HUES6 (cell line): ENCODE data around the gene WFDC12.
"Not testable (repeated sequence)": the region's sequence is repeated elsewhere in the genome, so short reads cannot be mapped to it uniquely, and the experiment has no call there.

ENCODE experiments used
- H3K27ac ChIP-seq: 2 replicates; pipeline ENCODE4 v1.7.0; 2013; ENCODE audit warnings: low read depth, mild to moderate bottlenecking, low read length, inconsistent platforms
- H3K27me3 ChIP-seq: 2 replicates; pipeline ENCODE4 v1.6.1; 2013; ENCODE audit warnings: low read length; ENCODE audit not compliant: control insufficient read depth, insufficient read depth
- H3K36me3 ChIP-seq: 2 replicates; pipeline ENCODE4 v1.6.1; 2013; ENCODE audit warnings: low read length; ENCODE audit not compliant: control insufficient read depth, insufficient read depth
- H3K4me1 ChIP-seq: 2 replicates; pipeline ENCODE4 v1.6.1; 2013; ENCODE audit warnings: low read length; ENCODE audit not compliant: control insufficient read depth, insufficient read depth
- H3K4me3 ChIP-seq: 2 replicates; pipeline ENCODE4 v1.5.1; 2013; ENCODE audit warnings: low read depth, low read length
- H3K9ac ChIP-seq: one replicate; pipeline ENCODE4 v1.6.1; 2013; ENCODE audit warnings: mild to moderate bottlenecking, low read length
- H3K9me3 ChIP-seq: 2 replicates; pipeline ENCODE4 v1.6.1; 2013; ENCODE audit warnings: low read depth, low read length; ENCODE audit not compliant: control insufficient read depth, insufficient read depth

WFDC12 gene

DNA sequence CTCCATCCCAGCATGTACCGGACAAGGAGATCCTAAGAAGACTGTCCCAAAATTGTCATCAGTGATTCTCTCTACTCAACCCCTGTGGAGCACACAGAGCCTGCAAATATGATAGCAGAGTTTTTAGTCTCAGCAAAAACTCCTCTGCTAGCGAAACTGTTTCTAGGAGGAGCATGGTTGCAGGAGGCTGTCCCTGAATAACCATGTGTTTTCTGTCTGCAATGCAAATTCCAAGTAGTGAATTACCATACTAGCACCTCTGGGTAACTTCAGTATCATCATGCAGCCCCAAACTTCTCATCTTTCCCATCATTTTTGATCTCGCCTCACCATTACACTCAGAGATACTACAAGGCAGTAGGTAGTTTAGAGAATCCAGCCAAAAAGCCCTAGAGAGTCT, 24.8 kb upstream of the WFDC12 start:
- Histone ChIP-seq H3K9me3 (no peaks in the 10 kb centered on the region), H3K27ac (no peak overlapping the region), H3K27me3 (peaks cover 35% of the 10 kb centered on the region; the same call in 1 of the 2 replicates), H3K4me3 (no peak overlapping the region), H3K36me3 (no peaks in the 10 kb centered on the region), H3K9ac (no peak overlapping the region), H3K4me1 (no peaks in the 10 kb centered on the region)

DNA sequence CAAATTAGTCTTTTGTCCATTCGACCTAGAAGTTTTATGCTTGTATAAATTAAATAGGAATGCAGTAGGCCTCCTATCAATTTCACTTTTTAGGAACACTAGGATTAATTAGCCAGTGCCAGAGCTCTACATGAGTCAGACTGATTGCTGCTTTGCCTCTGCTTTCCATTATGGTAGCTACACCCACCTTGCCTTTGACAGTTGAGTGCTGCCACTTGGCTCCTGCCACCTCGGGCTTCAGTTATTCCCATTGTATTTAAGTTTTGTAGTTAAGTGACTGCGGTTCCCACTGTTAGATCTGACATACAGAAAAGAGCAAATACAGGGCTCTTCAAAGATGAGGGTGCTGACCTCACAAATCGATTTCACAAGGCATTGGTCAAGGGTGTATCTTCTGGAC, 16.6 kb upstream of the WFDC12 start:
- no peaks in the 10 kb centered on the region for H3K36me3 ChIP-seq
- no peaks in the 10 kb centered on the region for H3K4me1 ChIP-seq
- H3K4me3 ChIP-seq = no peak overlapping the region
- H3K9me3 ChIP-seq = no peaks in the 10 kb centered on the region
- no peak overlapping the region for H3K9ac ChIP-seq
- no peak overlapping the region for H3K27ac ChIP-seq
- H3K27me3 ChIP-seq = peaks cover 3% of the 10 kb centered on the region; the same call in 1 of the 2 replicates

DNA sequence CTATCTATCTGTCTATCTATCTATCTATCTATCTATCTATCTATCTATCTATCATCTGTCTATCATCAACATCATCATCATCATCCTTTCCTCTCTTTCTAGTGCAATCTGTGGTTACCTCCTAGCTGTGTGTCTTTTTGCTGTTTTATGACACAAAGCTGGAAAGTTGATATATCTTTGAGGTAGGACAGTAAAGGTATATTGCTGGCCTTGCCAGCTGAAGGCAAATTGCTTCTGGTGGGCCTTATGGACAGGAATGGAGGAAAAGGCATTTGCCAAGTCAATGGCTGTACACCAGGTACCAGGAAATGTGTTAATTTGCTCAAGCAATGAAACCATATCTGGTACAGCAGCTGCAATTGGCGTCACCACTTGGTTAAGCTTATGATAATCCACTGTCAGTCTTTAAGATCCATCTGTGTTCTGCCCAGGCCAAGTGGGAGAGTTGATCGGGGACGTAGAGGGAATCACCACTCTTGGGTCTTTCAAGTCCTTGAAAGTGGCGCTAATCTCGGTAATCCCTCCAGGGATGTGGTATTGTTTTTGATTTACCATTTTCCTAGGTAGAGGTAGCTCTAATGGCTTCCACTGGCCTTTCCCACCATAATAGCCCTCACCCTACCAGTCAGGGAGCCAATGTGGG, 15.6 kb upstream of the WFDC12 start:
- H3K4me3 ChIP-seq, H3K27me3 ChIP-seq, H3K4me1 ChIP-seq, H3K9me3 ChIP-seq, H3K27ac ChIP-seq, H3K36me3 ChIP-seq, H3K9ac ChIP-seq: not testable (repeated sequence)

DNA sequence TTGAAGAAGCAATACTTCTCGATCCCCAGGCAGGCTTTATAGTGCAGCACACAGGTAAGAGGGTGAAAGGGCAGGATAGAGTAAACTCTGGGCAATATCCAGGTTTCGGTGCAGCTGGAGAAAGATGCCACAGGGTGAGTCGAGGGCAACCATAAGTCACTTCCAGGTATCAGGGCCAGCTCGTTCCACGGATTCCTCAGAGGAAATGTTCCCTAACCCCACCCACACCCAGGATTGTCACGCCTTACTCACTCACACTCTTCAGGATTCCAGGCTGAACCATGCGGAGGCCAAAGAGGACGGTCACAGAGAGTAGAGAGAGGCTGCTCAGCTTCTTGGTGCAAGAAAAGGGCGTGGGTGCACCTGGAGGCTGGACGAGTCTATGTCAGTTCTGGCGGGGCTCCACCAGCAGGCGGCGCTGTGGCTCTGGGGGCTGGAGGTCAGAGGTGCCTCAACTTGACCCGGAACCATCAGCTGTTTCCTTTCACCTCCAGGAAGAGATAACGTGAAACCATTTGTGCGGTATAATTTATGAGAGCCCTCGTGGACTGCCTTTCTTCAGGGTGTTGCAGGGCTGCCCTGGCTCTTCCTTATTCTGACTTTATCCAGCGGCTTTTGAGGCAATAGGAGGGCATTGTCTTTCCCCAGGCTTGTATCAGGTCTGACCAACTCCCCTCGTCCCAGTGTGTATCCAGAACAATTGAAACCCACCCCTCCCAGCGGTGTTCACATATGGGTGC, 14.5 kb upstream of the WFDC12 start:
- Histone ChIP-seq H3K36me3 (no peaks in the 10 kb centered on the region), H3K4me3 (no peak overlapping the region), H3K27ac (no peak overlapping the region), H3K4me1 (no peaks in the 10 kb centered on the region), H3K9me3 (no peaks in the 10 kb centered on the region), H3K27me3 (no peaks in the 10 kb centered on the region; the same call in 1 of the 2 replicates), H3K9ac (no peak overlapping the region)

DNA sequence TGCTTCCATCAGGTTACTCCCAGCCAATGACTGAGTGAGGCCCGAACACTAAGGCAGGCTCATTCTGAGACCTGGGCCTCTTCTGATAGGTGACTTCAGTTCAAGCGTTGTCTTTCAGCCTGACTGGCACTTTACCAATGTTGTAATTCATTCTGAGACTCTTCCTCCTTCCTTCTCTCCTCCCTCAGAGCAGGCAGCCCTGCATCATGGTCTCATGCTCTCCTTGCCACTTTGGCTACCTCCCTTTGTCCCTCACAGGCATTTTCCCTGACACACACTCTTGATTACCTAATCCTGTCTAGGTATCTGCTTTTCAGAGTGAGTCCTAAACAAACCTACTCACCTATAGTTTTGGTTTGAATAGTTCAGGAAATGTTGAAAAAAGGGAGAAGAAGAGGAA, 12.6 kb upstream of the WFDC12 start:
- no peak overlapping the region for H3K9ac ChIP-seq
- no peaks in the 10 kb centered on the region for H3K36me3 ChIP-seq
- H3K4me3 ChIP-seq = no peak overlapping the region
- no peaks in the 10 kb centered on the region for H3K9me3 ChIP-seq
- no peak overlapping the region for H3K27ac ChIP-seq
- no peaks in the 10 kb centered on the region for H3K4me1 ChIP-seq
- H3K27me3 ChIP-seq = no peaks in the 10 kb centered on the region; the same call in 1 of the 2 replicates

DNA sequence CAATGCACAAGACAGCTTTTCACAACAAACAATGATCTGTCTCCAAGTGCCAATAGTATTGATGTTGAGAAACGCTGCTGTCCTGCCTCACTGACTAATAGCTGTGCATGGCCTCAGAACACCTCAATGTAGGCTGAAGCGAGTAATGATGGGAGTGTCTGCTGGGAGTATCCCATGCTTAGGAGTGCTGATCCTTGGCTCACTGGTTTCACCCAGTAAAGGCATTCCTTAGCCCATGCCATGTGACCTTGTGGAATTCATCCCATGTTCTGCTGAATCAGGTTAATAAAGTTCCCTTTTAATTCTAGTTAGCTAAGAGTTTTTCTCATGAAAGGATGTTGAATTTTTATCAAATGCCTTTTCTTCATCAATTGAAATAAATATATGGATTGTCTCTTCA, 3.8 kb upstream of the WFDC12 start:
- no peak overlapping the region for H3K4me3 ChIP-seq

DNA sequence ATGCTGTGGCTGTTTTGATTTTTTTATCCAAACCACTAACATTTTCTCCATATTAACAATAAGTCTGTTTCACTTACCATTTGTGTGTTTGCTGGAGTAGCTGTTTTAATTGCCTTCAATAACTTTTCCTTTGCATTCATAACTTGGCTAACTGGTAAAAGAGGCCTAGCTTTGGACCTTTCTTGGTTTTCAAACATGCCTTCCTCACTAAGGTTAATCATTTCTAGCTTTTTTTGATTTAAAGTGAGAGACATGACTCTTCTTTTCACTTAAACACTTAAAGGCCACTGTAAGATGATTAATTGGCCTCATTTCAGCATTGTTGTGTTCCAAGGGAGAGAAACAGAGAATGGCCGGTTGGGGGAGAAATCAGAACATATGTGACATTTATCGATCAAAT, 2.9 kb downstream of the WFDC12 start:
- H3K27me3 ChIP-seq = no peaks in the 10 kb centered on the region
- no peak overlapping the region for H3K4me3 ChIP-seq

More for the DNA sequence above, 3.8 kb upstream of the WFDC12 start:
- Histone ChIP-seq H3K36me3 (no peaks in the 10 kb centered on the region), H3K9ac (no peak overlapping the region), H3K9me3 (no peaks in the 10 kb centered on the region), H3K27me3 (no peaks in the 10 kb centered on the region; the same call in 1 of the 2 replicates), H3K27ac (no peak overlapping the region), H3K4me1 (no peaks in the 10 kb centered on the region)

DNA sequence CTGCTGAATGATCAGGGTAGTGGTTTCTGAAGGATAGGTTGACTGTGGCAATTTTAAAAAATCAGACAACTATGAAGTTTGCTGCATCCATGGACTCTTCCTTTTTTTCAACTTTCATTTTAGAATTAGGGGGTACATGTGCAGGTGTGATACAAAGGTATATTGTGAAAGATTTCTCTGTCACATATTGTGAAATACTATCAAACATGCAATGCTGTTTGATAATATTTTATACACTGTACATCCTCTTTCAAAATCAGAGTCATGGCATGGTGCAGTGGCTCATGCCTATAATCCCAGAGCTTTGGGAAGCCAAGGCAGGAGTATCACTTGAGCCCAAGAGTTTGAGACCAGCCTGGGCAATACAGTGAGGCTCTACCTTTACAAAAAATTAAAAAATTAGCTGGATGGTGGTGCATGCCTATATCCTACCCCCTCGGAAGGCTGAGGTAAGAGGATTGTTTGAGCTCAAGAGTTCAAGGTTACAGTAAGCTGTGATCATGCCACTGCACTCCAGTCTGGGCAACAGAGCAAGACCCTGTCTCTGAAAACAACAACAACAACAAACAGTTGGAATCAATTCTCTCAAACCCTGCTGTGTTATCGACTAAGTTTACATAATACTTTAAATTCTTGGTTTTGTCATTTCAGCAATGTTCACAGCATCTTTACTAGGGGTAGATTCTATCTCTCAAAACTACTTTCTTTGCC, 4.6 kb downstream of the WFDC12 start:
- H3K4me1 ChIP-seq = no peaks in the 10 kb centered on the region
- no peak overlapping the region for H3K27ac ChIP-seq
- no peak overlapping the region for H3K9ac ChIP-seq
- no peaks in the 10 kb centered on the region for H3K9me3 ChIP-seq
- no peaks in the 10 kb centered on the region for H3K36me3 ChIP-seq
- no peak overlapping the region for H3K4me3 ChIP-seq
- H3K27me3 ChIP-seq = no peaks in the 10 kb centered on the region

More for the DNA sequence above, 2.9 kb downstream of the WFDC12 start:
- Histone ChIP-seq H3K9ac (no peak overlapping the region), H3K4me1 (no peaks in the 10 kb centered on the region), H3K9me3 (no peaks in the 10 kb centered on the region), H3K36me3 (no peaks in the 10 kb centered on the region), H3K27ac (no peak overlapping the region)

DNA sequence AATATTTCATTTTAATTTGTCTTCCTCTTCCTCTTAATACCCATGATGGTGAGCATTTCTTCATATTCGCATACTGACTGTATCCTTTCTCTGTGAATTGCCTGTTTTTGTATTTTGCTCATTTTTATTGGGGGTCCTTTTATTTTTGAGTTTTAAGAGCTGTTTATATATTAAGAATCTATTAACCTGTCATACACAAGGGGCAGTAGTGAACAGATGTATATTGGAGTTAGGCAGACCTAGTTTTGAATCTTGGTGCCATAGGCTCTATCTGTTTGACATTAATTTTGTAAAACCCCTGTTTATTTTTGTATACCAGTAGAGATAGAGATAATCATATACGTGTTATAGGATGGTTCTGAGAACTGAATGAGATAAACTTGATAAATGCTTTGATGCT, 6.2 kb downstream of the WFDC12 start:
- Histone ChIP-seq H3K27me3 (no peaks in the 10 kb centered on the region), H3K36me3 (no peaks in the 10 kb centered on the region), H3K4me3 (no peak overlapping the region), H3K4me1 (no peaks in the 10 kb centered on the region), H3K9me3 (no peaks in the 10 kb centered on the region), H3K27ac (no peak overlapping the region), H3K9ac (no peak overlapping the region)

DNA sequence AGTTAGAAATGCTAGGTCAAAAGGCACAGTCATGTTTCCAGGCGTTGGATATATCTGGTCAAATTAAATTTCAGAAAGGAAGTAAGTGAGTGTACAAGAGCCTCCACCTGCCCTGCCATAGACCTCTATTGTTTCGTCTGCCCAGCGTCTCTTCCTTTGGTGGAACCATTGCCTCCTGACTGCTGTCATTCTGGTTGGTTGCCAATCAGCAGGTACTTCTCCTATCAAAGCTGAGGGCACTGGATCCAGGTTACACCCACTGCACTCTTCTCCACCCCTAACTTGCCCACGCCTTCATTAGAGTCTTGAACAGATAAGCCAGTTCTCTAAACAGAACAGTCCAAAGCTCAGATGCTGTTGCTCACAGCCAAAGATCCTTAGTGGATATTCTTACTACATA, 6.7 kb downstream of the WFDC12 start:
- Histone ChIP-seq H3K4me3 (no peak overlapping the region), H3K9me3 (no peaks in the 10 kb centered on the region), H3K27ac (no peak overlapping the region), H3K36me3 (no peaks in the 10 kb centered on the region), H3K9ac (no peak overlapping the region), H3K27me3 (no peaks in the 10 kb centered on the region), H3K4me1 (no peaks in the 10 kb centered on the region)

DNA sequence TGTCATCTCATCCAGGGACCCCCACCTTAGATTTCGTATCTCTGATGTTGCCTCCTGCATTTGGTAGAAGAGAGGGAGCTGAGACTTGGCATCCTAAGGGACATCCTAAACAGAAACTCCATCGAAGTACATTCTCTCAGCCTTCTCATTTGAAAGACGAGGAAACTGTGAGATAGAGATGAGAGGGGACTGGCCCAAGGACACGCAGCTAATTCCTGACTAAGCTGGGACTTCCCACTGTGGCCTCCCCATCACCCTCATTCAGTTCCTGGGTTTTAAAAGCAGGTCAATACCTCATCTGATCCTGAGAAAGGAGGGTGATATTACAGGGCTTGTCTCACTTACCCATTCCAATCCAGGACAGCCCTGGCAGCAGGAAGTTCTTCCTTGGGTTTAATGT, 8.4 kb downstream of the WFDC12 start:
- H3K27ac ChIP-seq = no peak overlapping the region
- no peaks in the 10 kb centered on the region for H3K9me3 ChIP-seq
- no peak overlapping the region for H3K9ac ChIP-seq
- H3K4me3 ChIP-seq = no peak overlapping the region
- no peaks in the 10 kb centered on the region for H3K27me3 ChIP-seq
- no peaks in the 10 kb centered on the region for H3K4me1 ChIP-seq
- no peaks in the 10 kb centered on the region for H3K36me3 ChIP-seq
